ENCODE results near the gene CCND1.
"Not testable (repeated sequence)": the region's sequence is repeated elsewhere in the genome, so short reads cannot be mapped to it uniquely, and the experiment has no call there.

CCND1 gene

DNA sequence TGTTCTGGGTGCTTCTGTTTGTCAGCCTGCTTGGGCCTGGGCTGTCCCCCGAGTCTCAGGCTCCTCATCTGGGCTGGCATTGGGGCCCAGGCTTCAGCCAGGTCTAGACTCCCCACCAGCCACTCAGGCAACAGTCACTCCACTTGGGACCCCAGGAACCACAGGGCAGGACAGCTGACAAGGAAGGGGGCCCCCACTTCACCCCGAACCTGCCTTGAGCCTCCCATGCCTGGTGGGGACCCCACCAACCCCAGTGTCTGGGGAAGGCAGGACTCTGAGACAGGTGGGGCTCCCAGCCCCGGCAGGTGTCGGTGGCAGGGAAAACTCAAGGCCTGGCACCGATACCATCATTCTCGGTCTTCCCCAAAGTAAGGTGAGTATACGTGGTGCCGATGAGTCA is 45.9 kb downstream of the CCND1 start:
- Histone ChIP-seq H3K4me3 (ENCODE audit: low read depth in 1 of 5, low read length in 5 of 5) (no peak overlapping the region), H3K36me3 (ENCODE audit: control insufficient read depth in 5 of 5, insufficient read depth in 5 of 5, low read length in 5 of 5) (no peaks in the 10 kb centered on the region), H3K9me3 (ENCODE audit: control insufficient read depth in 5 of 5, low read length in 5 of 5) (no peaks in the 10 kb centered on the region), H3K9ac (ENCODE audit: low read length in 5 of 5) (no peak overlapping the region), H3K4me1 (ENCODE audit: control insufficient read depth in 5 of 5, insufficient read depth in 5 of 5, low read length in 5 of 5) (peaks cover 0 to 5% (median 5%) of the 10 kb centered on the region in 5 donors), H3K27me3 (ENCODE audit: control insufficient read depth in 5 of 5, insufficient read depth in 4 of 5, low read length in 5 of 5) (peaks cover 0 to 9% (median 6%) of the 10 kb centered on the region in 5 donors), H3K27ac (ENCODE audit: low read depth, low read length) (no peak overlapping the region)

DNA sequence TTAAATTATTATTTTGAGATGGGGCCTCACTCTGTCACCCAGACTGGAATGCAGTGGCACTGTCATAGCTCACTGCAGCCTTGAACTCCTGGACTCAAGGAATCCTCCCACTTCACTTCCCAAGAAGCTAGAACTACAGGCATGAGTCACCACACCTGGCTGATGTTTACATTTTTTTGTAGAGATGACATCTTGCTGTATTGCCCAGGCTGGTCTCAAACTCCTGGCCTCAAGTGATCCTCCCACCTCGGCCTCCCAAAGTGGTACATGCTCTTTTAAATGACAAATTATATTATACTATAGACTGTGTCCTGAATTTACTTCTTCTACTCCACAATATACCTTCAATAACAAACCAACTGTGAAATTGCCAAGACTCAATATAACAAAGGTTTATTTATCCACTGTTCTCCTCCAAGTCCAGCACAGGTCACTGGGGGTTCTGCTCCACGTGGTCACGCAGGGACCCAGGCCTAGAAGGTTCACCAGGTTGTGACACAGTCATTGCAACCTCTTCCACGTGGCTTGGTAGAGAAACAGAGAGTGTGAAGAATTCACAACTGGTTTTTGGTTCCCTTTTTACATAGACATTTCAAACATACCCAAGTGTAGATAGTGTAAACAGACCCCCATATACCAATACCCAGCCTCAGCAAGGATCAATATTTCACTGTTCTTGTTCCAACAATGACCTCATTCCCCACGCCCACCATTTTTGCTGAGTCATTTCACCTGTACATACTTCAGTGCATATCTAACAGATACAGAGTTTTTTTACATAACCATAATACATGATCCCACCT is 47.2 kb downstream of the CCND1 start:
- H3K4me3 ChIP-seq (ENCODE audit: low read depth in 1 of 5, low read length in 5 of 5); H3K9ac ChIP-seq (ENCODE audit: low read length in 5 of 5); H3K9me3 ChIP-seq (ENCODE audit: control insufficient read depth in 5 of 5, low read length in 5 of 5); H3K27me3 ChIP-seq (ENCODE audit: control insufficient read depth in 5 of 5, insufficient read depth in 4 of 5, low read length in 5 of 5); H3K27ac ChIP-seq (ENCODE audit: low read depth, low read length); H3K4me1 ChIP-seq (ENCODE audit: control insufficient read depth in 5 of 5, insufficient read depth in 5 of 5, low read length in 5 of 5); H3K36me3 ChIP-seq (ENCODE audit: control insufficient read depth in 5 of 5, insufficient read depth in 5 of 5, low read length in 5 of 5): not testable (repeated sequence)

DNA sequence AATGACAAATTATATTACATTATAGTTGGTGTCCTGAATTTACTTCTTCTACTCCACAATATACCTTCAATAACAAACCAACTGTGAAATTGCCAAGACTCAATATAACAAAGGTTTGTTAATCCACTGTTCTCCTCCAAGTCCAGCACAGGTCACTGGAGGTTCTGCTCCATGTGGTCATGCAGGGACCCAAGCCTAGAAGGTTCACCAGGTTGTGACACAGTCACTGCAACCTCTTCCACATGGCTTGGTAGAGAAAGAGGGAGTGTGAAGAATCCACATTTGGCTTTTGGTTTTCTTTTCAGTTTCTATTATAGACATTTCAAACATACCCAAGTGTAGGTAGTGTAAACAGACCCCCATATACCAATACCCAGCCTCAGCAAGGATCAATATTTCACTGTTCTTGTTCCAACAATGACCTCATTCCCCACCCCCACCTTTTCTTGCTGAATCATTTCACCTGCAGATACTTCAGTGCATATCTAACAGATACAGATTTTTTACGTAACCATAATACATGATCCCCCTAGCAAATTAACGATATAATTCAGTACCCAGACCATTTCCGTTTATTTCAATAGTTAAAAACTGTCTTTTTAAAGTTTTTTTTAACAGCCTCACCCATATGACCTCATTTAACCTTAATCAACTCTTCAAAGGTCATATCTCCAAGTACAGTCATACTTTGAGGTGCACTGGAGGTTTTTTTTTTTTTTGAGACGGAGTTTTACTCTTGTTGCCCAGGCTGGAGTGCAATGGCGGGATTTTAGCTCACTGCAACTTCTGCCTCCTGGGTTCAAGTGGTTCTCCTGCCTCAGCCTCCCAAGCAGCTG is 48.7 kb downstream of the CCND1 start:
- Histone ChIP-seq H3K4me3 (ENCODE audit: low read depth in 1 of 5, low read length in 5 of 5) (no peak overlapping the region), H3K4me1 (ENCODE audit: control insufficient read depth in 5 of 5, insufficient read depth in 5 of 5, low read length in 5 of 5) (peaks cover 0 to 5% (median 5%) of the 10 kb centered on the region in 5 donors), H3K27ac (ENCODE audit: low read depth, low read length) (no peak overlapping the region), H3K27me3 (ENCODE audit: control insufficient read depth in 5 of 5, insufficient read depth in 4 of 5, low read length in 5 of 5) (peaks cover 0 to 15% (median 13%) of the 10 kb centered on the region in 5 donors), H3K9ac (ENCODE audit: low read length in 5 of 5) (no peak overlapping the region), H3K9me3 (ENCODE audit: control insufficient read depth in 5 of 5, low read length in 5 of 5) (peaks cover 0 to 5% (median 4%) of the 10 kb centered on the region in 5 donors), H3K36me3 (ENCODE audit: control insufficient read depth in 5 of 5, insufficient read depth in 5 of 5, low read length in 5 of 5) (no peaks in the 10 kb centered on the region)

DNA sequence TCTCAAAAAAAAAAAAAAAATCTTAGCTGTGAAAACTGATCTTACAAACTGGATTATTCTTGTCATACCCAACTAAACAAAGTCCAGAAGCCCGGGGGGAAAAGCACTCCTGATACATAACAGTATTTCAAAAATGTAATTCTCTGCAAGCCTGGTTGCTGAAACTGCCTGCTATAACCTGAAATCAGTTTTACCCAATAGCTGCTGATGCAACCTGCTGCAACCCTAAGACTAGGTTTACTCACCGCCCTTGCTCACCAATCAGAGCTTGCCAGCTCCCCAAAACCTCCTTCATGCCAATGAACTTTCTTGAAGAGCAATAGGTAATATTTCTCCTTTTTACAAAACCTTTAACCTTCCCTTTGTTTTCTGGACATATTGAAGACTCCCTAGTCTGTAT is 50.5 kb downstream of the CCND1 start:
- no peak overlapping the region for H3K4me3 ChIP-seq (ENCODE audit: low read depth in 1 of 5, low read length in 5 of 5)
- H3K36me3 ChIP-seq (ENCODE audit: control insufficient read depth in 5 of 5, insufficient read depth in 5 of 5, low read length in 5 of 5): no peaks in the 10 kb centered on the region
- H3K9ac ChIP-seq (ENCODE audit: low read length in 5 of 5): no peak overlapping the region
- peaks cover 0 to 14% (median 7%) of the 10 kb centered on the region in 5 donors for H3K27me3 ChIP-seq (ENCODE audit: control insufficient read depth in 5 of 5, insufficient read depth in 4 of 5, low read length in 5 of 5)
- H3K4me1 ChIP-seq (ENCODE audit: control insufficient read depth in 5 of 5, insufficient read depth in 5 of 5, low read length in 5 of 5): no peaks in the 10 kb centered on the region
- peaks cover 0 to 5% (median 4%) of the 10 kb centered on the region in 5 donors for H3K9me3 ChIP-seq (ENCODE audit: control insufficient read depth in 5 of 5, low read length in 5 of 5)
- H3K27ac ChIP-seq (ENCODE audit: low read depth, low read length): no peak overlapping the region

DNA sequence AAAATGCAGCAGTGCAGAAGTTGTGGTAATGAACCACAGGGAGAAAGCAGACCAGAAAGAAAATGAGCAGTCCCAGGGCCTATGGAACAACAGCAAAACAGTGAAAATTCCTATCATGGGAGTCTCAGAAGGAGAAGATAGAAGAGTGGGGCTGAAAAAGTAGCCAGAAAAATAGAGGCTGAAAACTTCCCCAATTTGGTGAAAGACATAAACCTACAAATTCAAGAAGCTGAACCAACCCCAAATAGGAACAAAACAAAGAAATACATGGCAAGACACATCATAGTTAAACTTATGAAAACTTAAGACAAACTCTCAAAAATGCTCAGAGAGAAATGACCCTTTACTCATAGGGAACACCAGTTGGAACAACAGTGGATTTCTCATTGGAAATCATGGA is 51.5 kb downstream of the CCND1 start:
- Histone ChIP-seq H3K4me3 (ENCODE audit: low read depth in 1 of 5, low read length in 5 of 5) (no peak overlapping the region), H3K9me3 (ENCODE audit: control insufficient read depth in 5 of 5, low read length in 5 of 5) (peaks cover 0 to 5% (median 4%) of the 10 kb centered on the region in 5 donors), H3K4me1 (ENCODE audit: control insufficient read depth in 5 of 5, insufficient read depth in 5 of 5, low read length in 5 of 5) (no peaks in the 10 kb centered on the region), H3K27ac (ENCODE audit: low read depth, low read length) (no peak overlapping the region), H3K27me3 (ENCODE audit: control insufficient read depth in 5 of 5, insufficient read depth in 4 of 5, low read length in 5 of 5) (peaks cover 0 to 20% (median 12%) of the 10 kb centered on the region in 5 donors), H3K9ac (ENCODE audit: low read length in 5 of 5) (no peak overlapping the region), H3K36me3 (ENCODE audit: control insufficient read depth in 5 of 5, insufficient read depth in 5 of 5, low read length in 5 of 5) (no peaks in the 10 kb centered on the region)

DNA sequence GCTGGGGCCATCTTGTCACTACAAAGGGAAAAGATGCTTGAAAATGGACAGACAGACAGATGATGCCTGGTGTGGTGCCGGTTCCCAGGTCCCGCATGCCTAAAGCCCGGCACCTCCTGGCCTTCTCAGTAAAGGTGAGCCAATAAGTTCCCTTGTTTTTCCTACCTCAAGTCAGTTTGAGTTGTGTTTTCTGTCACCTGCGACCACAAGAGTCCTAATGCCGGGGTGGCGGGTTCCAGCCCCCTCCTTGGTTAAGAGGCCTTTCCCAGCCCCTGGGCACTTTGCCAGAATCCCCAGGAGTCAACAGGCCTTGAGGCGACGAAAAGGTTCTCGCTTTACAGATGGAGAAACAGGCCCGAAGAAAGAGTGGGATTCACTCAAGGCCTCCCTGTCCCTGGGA is 53.8 kb downstream of the CCND1 start:
- H3K36me3 ChIP-seq (ENCODE audit: control insufficient read depth in 5 of 5, insufficient read depth in 5 of 5, low read length in 5 of 5): no peaks in the 10 kb centered on the region
- no peak overlapping the region for H3K9ac ChIP-seq (ENCODE audit: low read length in 5 of 5)
- peaks cover 0 to 5% (median 4%) of the 10 kb centered on the region in 5 donors for H3K9me3 ChIP-seq (ENCODE audit: control insufficient read depth in 5 of 5, low read length in 5 of 5)
- H3K27me3 ChIP-seq (ENCODE audit: control insufficient read depth in 5 of 5, insufficient read depth in 4 of 5, low read length in 5 of 5): peaks cover 9 to 32% (median 21%) of the 10 kb centered on the region in 5 donors
- H3K4me1 ChIP-seq (ENCODE audit: control insufficient read depth in 5 of 5, insufficient read depth in 5 of 5, low read length in 5 of 5): no peaks in the 10 kb centered on the region
- no peak overlapping the region for H3K4me3 ChIP-seq (ENCODE audit: low read depth in 1 of 5, low read length in 5 of 5)
- H3K27ac ChIP-seq (ENCODE audit: low read depth, low read length): no peak overlapping the region

DNA sequence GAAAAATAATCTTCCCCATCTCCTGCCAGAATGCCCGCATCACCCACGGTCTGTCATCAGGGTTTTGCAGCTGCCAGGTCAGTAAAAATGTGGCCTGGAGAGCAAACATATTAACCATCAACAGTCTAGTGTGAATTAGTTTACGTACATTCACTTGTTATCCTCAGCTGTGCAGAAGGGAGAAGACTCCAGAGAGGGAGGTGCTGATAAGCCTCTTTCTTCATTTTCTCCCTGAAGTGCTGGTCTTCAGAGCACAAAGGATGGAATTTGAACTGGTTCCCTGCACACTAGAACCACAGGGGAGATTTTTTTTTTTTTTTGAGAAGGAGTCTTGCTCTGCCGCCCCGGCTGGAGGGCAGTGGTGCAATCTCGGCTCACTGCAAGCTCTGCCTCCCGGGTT is 54.6 kb downstream of the CCND1 start:
- Histone ChIP-seq H3K9ac (ENCODE audit: low read length in 5 of 5) (no peak overlapping the region), H3K36me3 (ENCODE audit: control insufficient read depth in 5 of 5, insufficient read depth in 5 of 5, low read length in 5 of 5) (no peaks in the 10 kb centered on the region), H3K27me3 (ENCODE audit: control insufficient read depth in 5 of 5, insufficient read depth in 4 of 5, low read length in 5 of 5) (peaks cover 9 to 32% (median 22%) of the 10 kb centered on the region in 5 donors), H3K9me3 (ENCODE audit: control insufficient read depth in 5 of 5, low read length in 5 of 5) (peaks cover 0 to 5% (median 4%) of the 10 kb centered on the region in 5 donors), H3K4me1 (ENCODE audit: control insufficient read depth in 5 of 5, insufficient read depth in 5 of 5, low read length in 5 of 5) (peaks cover 0 to 3% (median under 1%) of the 10 kb centered on the region in 5 donors), H3K4me3 (ENCODE audit: low read depth in 1 of 5, low read length in 5 of 5) (no peak overlapping the region), H3K27ac (ENCODE audit: low read depth, low read length) (no peak overlapping the region)

DNA sequence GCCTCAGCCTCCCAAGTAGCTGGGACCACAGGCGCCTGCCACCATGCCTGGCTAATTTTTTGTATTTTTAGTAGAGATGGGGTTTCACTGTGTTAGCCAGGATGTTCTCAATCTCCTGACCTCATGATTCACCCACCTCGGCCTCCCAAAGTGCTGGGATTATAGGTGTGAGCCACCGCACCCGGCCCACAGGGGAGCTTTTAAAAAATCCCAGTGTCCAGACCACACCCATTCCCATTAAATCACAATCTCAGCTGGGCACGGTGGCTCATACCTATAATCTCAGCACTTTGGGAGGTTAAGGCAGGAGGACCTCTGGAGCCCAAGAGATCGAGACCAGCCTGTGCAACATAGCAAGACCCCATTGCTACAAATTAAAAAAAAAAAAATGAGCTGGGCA is 55.0 kb downstream of the CCND1 start:
- not testable (repeated sequence) for H3K9ac ChIP-seq (ENCODE audit: low read length in 5 of 5); H3K36me3 ChIP-seq (ENCODE audit: control insufficient read depth in 5 of 5, insufficient read depth in 5 of 5, low read length in 5 of 5); H3K4me3 ChIP-seq (ENCODE audit: low read depth in 1 of 5, low read length in 5 of 5); H3K27ac ChIP-seq (ENCODE audit: low read depth, low read length); H3K9me3 ChIP-seq (ENCODE audit: control insufficient read depth in 5 of 5, low read length in 5 of 5); H3K4me1 ChIP-seq (ENCODE audit: control insufficient read depth in 5 of 5, insufficient read depth in 5 of 5, low read length in 5 of 5)
- peaks cover 12 to 34% (median 26%) of the 10 kb centered on the region in 5 donors for H3K27me3 ChIP-seq (ENCODE audit: control insufficient read depth in 5 of 5, insufficient read depth in 4 of 5, low read length in 5 of 5)

DNA sequence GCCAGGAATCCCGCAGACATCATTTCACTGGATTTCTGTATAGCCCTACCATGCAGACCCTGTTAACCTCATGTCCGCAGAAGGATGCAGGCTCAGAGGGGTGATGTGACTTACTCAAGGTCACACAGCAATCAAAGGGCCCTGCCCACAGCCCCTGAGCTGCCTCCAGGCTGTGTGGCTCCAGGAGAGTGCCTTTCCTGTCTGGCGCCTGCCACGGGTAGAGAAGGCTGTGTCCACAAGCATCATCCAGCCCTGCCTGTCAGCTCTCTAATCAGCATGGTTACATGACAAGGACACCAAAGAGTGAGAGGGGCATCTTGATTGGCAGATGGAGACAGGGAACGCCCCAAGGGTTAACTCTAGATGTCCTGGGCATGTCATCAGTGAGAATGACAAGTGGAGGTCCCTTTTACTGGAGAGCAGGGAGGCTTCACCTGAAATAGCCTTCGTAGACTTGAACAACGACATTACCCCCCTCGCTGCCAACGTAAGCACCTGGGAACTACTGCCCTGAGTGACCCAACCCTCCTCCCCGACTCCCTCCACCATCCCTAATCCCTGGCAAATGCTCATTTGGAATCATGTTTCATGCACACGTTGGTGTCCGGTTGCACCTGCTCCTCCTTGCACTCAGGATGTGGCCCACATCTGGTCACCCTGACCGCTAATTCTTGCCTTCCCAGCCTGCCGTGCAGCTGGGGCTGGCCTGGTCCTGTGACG is 56.0 kb downstream of the CCND1 start:
- Histone ChIP-seq H3K27me3 (ENCODE audit: control insufficient read depth in 5 of 5, insufficient read depth in 4 of 5, low read length in 5 of 5) (peaks cover 13 to 41% (median 33%) of the 10 kb centered on the region in 5 donors), H3K9me3 (ENCODE audit: control insufficient read depth in 5 of 5, low read length in 5 of 5) (peaks cover 0 to 5% (median 4%) of the 10 kb centered on the region in 5 donors), H3K4me1 (ENCODE audit: control insufficient read depth in 5 of 5, insufficient read depth in 5 of 5, low read length in 5 of 5) (peaks cover 0 to 7% (median 4%) of the 10 kb centered on the region in 5 donors), H3K36me3 (ENCODE audit: control insufficient read depth in 5 of 5, insufficient read depth in 5 of 5, low read length in 5 of 5) (no peaks in the 10 kb centered on the region), H3K4me3 (ENCODE audit: low read depth in 1 of 5, low read length in 5 of 5) (no peak overlapping the region), H3K27ac (ENCODE audit: low read depth, low read length) (no peak overlapping the region), H3K9ac (ENCODE audit: low read length in 5 of 5) (no peak overlapping the region)

Data from subcutaneous abdominal adipose tissue (tissue), 5 donors.